KOPT-K1 (cell line): ENCODE data around the gene FGF4.

Experiments used
- H3K27ac ChIP-seq: fragments of 200-600 bp; sonication (generic); 2 replicates; pipeline ENCODE4 v1.5.1; 2016; ENCODE audit warnings: antibody characterized with exemption, mild to moderate bottlenecking, low read depth, low read length; ENCODE audit not compliant: poor library complexity, severe bottlenecking
- H3K36me3 ChIP-seq: fragments of 200-600 bp; sonication (generic); 2 replicates; pipeline ENCODE4 v1.5.1; 2017; ENCODE audit warnings: antibody characterized with exemption, mild to moderate bottlenecking, low read length, moderate library complexity; ENCODE audit not compliant: insufficient read depth
- H3K9me3 ChIP-seq: fragments of 200-600 bp; sonication (generic); 2 replicates; pipeline ENCODE4 v1.5.1; 2017; ENCODE audit warnings: antibody characterized with exemption, low read length, mild to moderate bottlenecking; ENCODE audit not compliant: insufficient read depth, poor library complexity, severe bottlenecking

The FGF4 gene

GRCh38 chr11:69799097-69799496 is 24.0 kb upstream of the FGF4 start:
- no peaks in the 10 kb centered on the region for H3K9me3 ChIP-seq
- H3K36me3 ChIP-seq = no peaks in the 10 kb centered on the region
- H3K27ac ChIP-seq = no peak overlapping the region

- H3K9me3 ChIP-seq = no peaks in the 10 kb centered on the region
- no peak overlapping the region for H3K27ac ChIP-seq
- H3K36me3 ChIP-seq = no peaks in the 10 kb centered on the region
Measured at GRCh38 chr11:69797737-69798528, 22.8 kb upstream of the FGF4 start.

- Histone ChIP-seq H3K9me3 (no peaks in the 10 kb centered on the region), H3K27ac (no peak overlapping the region), H3K36me3 (no peaks in the 10 kb centered on the region)
Measured at GRCh38 chr11:69797156-69797555, 22.0 kb upstream of the FGF4 start.

- no peaks in the 10 kb centered on the region for H3K36me3 ChIP-seq
- H3K27ac ChIP-seq = no peak overlapping the region
- no peaks in the 10 kb centered on the region for H3K9me3 ChIP-seq
Measured at GRCh38 chr11:69796063-69796462, 20.9 kb upstream of the FGF4 start.

GRCh38 chr11:69791276-69792180 is 16.4 kb upstream of the FGF4 start:
- Histone ChIP-seq H3K36me3 (no peaks in the 10 kb centered on the region), H3K27ac (no peak overlapping the region), H3K9me3 (no peaks in the 10 kb centered on the region)

GRCh38 chr11:69788956-69789355 is 13.8 kb upstream of the FGF4 start:
- H3K27ac ChIP-seq = no peak overlapping the region
- no peaks in the 10 kb centered on the region for H3K9me3 ChIP-seq

GRCh38 chr11:69787906-69788305 is 12.8 kb upstream of the FGF4 start:
- Histone ChIP-seq H3K36me3 (no peaks in the 10 kb centered on the region), H3K9me3 (no peaks in the 10 kb centered on the region), H3K27ac (no peak overlapping the region)

More at GRCh38 chr11:69788956-69789355, 13.8 kb upstream of the FGF4 start:
- H3K36me3 ChIP-seq = no peaks in the 10 kb centered on the region

GRCh38 chr11:69787457-69787856 is 12.3 kb upstream of the FGF4 start:
- no peak overlapping the region for H3K27ac ChIP-seq
- H3K9me3 ChIP-seq = no peaks in the 10 kb centered on the region
- H3K36me3 ChIP-seq = no peaks in the 10 kb centered on the region

GRCh38 chr11:69781241-69781640 is 6.1 kb upstream of the FGF4 start:
- H3K27ac ChIP-seq = no peak overlapping the region
- no peaks in the 10 kb centered on the region for H3K36me3 ChIP-seq

GRCh38 chr11:69778373-69778772 is 3.2 kb upstream of the FGF4 start:
- Histone ChIP-seq H3K9me3 (no peaks in the 10 kb centered on the region), H3K36me3 (no peaks in the 10 kb centered on the region), H3K27ac (no peak overlapping the region)

More at GRCh38 chr11:69781241-69781640, 6.1 kb upstream of the FGF4 start:
- H3K9me3 ChIP-seq = no peaks in the 10 kb centered on the region

- H3K9me3 ChIP-seq = no peaks in the 10 kb centered on the region
- no peaks in the 10 kb centered on the region for H3K36me3 ChIP-seq
- no peak overlapping the region for H3K27ac ChIP-seq
Measured at GRCh38 chr11:69774354-69775162, 583 bp downstream of the FGF4 start.

GRCh38 chr11:69773626-69774353 is 1.4 kb downstream of the FGF4 start:
- H3K27ac ChIP-seq = no peak overlapping the region
- no peaks in the 10 kb centered on the region for H3K9me3 ChIP-seq
- H3K36me3 ChIP-seq = no peaks in the 10 kb centered on the region

GRCh38 chr11:69771466-69771865 is 3.7 kb downstream of the FGF4 start:
- H3K9me3 ChIP-seq = no peaks in the 10 kb centered on the region
- H3K27ac ChIP-seq = no peak overlapping the region
- H3K36me3 ChIP-seq = no peaks in the 10 kb centered on the region

GRCh38 chr11:69770540-69770939 is 4.6 kb downstream of the FGF4 start:
- Histone ChIP-seq H3K9me3 (no peaks in the 10 kb centered on the region), H3K36me3 (no peaks in the 10 kb centered on the region), H3K27ac (no peak overlapping the region)
